NCI-H187 treated with DMSO at 0.1 percent for 48 hours (cell line): ENCODE data around the gene NRG3.
"Not testable (repeated sequence)": the region's sequence is repeated elsewhere in the genome, so short reads cannot be mapped to it uniquely, and the experiment has no call there.

Experiments used
- DNase-seq: peaks from one replicate; lab custom pipeline; 2025; lab: John Stamatoyannopoulos, UW

Gene NRG3

DNA sequence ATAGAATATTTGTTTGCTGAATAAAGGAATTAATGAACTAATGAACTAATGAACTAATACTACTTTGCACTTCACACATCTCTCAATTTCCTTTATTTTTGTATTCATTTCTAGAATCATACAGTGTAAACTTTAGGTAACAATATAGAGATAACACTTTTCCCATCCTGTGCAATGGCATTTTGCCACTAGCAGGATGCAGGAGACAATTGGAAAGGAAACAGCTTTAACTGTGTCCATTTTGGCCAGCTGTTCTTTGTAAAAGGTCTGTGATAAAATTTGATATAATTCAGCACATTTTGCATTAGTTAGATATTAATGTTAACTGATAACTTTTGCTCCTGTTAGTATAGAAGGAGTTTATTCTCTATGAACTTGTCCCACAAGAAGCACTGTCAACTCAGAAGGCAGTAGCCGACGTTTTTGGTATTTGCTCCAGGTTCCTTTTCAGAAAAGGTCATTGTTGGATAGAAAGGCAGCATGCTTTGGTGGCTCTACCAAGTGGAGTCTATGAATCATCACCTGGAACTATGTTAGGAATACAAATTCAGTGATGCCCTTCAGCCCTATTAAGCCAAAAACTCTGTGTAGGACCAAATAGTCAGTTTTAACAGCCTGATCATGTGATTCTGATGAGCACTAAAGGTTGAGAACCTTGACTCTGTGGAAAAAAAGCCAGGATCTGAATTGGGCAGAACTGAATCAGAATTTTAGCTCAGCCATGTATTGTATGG lies 86.6 kb downstream of the NRG3 start:
- DNase-seq: no peak

DNA sequence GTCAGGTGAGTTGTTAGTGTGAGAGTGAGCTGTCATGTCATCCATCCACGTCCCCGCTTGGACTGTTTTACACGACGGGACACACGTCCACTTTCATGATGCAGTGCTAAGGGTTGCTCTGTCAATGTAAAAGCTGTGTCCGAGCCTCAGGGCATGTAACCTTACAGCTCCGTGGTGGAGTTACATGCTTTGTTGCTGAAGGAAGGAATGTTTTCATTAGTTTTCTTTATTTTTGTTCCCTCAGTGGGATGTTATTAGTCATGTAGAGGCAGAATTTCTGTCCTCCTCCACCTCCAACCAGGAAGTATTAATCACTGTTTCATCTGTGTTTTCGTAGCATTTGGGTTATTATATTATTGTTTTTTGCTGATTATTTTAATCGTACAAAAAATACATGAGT lies 88.6 kb downstream of the NRG3 start:
- no peak for DNase-seq

DNA sequence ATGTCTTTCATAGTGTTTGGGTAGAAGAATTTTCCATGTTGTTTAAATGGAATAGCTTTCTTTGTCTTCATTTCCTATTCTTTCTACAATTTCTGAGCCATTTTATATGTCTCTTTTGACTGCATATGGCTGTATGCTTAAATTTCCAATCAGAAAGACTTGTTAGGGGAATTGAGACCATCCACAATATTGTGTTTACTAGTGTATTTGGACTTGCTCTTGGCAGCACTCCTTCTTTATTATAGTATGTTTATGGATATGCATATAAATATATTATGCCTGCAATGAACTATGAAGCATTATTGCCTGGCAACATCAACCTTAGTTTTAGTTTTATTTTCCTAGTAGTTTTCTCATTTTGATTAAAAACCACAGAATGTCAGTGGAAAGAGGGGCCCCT lies 92.7 kb downstream of the NRG3 start:
- DNase-seq: no peak

DNA sequence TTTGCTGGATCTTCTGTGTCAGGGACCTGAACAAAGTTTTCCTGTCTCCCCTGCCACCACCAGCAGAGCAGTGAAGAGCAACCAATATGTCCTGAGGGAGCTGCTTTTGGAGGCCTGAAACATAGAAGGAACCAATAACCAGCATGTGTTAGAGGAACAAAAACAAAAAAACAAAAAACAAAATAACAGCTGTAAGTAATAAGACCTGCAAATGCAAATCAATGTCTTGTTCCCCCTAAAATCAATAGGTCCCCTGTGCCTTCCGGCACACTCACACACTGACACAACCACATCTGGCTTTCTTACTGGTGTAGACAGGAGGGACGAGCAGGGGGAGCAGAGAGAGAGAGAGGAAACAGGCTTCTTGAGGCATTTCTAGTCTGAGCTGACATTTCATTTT lies 94.1 kb downstream of the NRG3 start:
- no peak for DNase-seq

DNA sequence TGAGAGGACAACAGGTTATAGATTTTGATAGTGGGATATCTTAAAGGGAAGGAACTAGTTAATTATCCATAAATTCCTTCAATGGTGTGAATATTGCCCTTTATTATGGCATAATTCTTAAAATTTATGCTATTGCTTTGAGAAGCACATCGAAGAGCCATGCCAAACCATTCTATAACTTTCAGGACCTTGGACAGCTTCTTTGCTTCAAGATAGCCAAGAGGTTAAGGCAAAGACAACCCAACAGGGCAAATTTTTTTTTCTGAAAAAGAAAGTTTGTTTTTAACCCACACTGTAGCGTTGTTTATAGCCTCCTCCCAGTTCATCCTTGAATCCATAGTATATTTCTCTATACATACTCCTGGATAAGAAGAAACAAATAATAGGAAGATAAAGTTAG lies 103.2 kb downstream of the NRG3 start:
- no peak for DNase-seq

DNA sequence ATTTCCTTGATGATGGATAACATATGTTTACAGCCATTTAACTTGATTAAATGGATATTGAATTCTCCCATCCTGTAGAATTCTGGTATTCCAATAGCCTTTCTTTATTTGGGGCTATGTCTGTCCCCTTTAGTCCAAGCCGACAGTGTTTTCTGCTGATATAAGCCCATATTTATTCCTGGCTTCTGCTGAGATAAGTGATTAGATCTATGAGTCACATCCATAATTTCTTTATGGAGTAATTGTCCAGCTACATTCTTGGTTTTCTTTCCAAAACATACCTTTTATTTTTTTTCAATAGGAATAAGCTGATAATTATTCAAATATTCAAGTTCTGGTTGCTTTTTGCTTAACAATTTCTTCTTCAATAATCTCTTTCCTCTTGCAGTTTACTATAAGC lies 106.7 kb downstream of the NRG3 start:
- no peak for DNase-seq

DNA sequence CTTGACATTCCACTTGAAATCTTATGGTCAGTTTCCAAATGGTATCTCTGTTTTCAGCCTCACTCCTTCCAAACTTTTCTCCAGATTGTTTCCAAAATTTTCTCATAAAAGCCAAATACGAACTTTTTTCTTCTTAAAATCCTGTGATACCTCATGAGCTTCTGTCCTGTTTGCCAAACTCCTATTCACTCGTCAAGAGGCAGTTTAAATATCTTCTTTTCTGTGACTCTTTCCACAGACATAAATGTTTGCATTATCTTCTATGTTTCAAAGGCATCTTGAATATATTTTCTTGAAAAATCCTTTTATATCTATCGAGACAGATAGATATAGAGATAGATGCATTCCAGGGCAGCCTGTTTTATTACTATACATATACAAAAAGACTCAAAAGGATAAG lies 109.4 kb downstream of the NRG3 start:
- no peak for DNase-seq

DNA sequence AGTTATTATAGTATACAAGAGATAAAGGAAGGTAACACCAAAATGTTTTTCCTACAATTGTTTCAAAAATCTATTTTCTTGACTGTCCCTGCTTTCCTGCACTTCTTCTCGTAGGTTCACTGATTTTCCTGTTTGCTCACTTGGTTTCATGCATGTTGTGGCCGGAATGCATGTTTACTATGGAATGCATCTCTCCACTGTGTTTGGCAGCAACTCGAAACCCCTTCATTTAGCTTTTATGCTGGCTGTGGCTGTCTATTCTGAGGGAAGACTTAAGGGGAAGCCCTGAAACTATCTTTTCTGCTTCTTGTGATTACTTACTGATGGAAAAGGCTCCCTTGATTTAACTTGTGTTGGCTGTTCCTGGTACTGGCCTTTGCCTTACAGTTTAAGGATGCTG lies 120.3 kb downstream of the NRG3 start:
- DNase-seq: no peak

DNA sequence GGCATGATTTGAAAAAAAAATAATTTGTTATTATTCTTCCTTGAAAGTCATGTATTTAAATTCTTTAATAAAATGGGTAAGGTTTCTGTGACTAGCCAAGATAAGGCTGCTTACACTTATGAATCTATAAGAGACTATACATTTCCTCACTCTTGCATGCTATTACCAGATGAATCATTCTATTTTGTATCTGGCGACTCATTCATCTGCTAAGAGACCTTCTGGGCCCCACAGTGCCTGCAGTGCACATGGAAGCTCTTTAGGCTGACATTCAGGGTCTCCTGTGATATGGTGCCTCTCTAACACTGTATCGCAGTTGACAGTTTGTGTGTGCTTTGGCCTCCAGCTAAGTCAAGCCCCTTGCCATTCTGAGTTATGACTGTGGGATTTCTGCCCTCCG lies 121.9 kb downstream of the NRG3 start:
- DNase-seq: no peak

DNA sequence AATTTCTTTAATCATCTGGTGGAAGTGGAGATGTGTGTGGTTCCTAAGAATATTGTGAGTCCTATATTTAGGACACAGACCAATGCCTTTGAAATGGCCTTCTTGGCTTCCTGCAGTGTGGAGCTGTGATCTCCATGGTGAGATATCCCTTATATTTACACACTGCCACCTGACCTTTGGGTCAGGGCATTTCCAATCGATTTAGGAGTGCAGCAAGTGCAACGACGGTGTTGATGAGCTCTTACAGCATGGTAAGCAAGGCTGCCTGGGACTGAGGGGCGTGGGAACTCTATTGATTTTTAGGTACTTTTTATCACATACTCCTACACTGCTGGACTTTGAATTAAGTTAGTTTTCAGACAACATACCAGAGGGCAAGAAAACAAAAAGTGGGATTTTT lies 146.0 kb downstream of the NRG3 start:
- DNase-seq: no peak

DNA sequence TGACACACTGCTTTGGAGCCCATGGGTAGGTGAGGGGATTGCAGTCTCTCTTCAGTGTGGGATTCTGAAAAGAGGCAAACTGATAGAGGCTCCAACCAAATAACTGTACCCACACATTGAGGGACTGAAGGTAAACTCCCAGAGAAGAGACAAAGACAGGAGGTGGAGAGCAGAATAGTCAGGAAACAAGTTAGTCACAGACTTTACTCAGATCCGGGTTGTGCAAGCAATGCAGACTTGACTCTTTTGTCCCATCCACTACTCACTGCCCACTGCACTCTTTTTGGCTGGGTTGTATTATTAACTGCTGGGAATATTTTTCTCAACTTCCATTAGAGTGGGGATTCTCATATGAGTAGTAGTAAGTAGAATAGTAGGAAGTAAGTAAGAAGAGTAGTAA lies 152.7 kb downstream of the NRG3 start:
- no peak for DNase-seq

DNA sequence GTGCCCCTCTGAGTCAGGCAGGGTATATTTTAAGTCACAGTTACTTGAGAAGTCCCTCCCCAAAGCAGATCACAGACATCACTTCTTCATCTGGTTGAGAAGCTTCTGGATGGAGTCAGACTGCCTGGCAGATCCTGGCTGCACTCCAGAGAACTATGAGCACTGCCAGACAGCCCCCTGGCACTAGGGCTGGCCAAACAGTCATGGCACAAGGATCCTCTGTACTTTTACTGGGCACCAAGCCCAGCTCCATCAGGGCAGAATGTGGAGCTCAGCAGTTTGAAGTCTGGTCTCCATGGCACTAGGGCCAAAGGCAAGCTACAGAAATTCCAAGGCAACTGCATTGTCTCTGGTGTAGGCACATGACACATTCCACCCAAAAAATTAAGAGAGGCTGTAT lies 162.1 kb downstream of the NRG3 start:
- no peak for DNase-seq

DNA sequence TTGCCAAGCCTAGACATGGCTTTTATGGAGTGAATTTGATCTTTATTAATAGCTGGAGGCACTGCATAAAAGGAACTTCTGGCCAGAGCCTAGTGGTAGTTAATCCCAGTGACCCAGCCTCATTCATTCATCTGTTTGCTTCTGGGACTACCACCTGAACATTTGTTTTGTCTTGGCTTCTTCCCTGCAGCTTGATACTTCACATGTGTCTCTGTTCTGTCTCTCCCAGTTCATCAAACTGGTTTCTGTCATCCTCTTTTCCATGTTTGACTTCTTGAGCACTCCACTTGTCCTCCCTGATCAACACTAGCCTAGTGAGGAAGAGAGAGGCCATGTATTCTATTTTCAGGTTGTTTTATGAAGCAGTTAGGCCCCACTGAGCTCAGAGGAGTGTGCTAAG lies 163.6 kb downstream of the NRG3 start:
- DNase-seq: no peak

DNA sequence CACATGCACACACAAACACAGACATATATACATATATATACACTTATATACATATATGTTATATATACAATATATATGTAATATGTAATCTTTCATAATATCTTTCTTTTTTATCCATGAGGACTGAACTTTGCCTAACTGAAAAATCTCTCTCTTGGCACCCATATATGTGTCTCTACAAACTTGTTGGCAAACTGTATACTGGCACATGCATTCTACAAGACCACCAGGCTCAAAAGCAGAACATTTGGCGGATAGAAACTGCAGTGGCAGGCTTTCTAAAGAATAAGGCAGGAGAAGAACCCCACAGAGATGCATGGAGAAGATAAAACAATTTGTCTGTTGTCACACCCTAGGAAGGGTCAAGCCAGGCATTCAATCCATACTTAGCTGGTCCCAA lies 165.3 kb downstream of the NRG3 start:
- DNase-seq: no peak

DNA sequence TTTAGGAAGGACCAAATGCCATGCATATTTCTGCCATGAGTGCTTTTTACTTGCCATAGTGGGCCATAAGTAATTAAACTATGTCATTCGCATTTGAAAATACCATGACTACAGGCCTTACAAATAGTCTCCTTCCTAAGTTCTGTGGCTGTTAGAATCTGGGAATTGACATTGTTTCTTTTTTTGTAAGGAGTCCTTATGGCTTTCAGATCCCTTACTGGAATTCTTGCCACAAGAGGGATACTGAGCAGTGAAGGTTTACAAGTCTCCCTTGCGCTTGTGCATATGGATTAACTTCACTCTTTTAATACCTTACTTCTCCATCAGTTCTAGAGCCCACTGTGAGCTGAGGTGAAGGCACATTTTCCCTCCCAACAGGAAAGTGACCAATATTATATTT lies 166.0 kb downstream of the NRG3 start:
- no peak for DNase-seq

DNA sequence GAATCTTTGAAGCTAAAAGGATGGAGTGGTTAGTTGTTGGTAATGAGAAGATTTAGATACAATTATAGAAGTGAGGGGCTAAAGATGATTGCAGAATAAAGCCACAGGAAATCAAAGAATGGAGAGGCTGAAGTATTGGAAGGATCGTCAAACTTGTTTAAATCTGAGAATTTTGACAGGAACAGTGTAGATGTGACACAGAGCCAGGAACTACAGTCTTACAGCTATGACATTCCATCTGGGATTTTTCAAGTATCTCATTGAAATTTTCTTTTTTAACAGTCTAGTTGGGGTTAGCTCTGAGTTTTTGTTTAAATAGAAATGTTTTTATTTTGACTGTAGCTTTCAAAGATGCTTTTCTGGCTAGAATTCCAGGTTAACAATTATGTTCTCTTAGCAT lies 181.4 kb downstream of the NRG3 start:
- no peak for DNase-seq

DNA sequence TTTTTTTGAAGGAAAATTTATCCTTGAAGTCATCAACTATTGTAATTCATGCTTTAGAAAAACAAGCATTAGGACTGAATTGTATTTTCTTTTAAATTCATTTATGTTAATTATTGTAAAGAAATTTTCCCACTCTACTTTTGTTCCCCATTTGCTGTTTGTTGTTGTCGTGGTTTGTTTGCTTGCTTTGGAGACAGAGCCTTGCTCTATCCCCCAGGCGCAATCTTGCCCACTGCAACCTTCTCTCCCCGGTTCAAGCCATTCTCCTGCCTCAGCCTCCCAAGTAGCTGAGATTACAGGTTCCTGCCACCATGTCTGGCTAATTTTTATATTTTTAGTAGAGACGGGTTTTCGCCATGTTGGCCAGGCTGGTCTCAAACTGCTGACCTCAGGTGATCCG lies 192.2 kb downstream of the NRG3 start:
- not testable (repeated sequence) for DNase-seq

DNA sequence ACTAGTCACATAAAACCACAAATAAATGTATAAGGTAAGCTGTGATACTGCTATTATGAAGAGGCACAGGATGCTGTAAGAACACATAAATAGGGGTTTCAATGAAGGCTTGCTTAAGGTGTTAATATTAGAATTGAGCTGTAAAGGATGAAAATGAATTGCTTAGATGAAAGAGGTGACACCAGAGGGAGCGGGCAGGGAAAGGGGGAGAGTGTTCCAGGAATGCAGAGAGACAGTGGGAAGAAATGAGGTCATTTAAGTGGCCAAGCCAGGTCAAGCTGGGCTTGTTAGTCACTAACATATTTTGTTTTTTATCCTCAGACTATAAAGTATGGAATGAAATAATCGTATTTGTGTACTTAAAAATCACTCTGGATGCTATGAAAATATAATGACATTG lies 193.5 kb downstream of the NRG3 start:
- DNase-seq: no peak

DNA sequence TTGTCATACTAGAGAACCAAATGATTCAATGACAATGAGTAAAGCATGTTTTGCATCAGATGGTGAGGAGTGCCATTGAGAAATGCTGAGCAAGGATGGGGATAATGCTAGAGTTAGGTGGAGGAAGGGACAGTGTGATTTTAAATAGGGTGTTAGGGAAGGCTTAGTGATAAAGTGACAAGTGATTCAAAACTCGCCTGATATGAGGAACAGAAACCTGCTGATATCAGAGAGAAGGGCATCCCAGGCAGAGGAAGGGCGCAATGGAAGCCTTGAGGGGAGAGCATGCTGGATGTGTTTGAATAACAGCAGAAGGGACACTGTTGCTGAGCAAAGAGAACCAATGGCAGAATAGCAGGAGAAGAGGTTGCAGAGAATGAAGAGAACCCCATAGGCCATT lies 196.2 kb downstream of the NRG3 start:
- DNase-seq: no peak

DNA sequence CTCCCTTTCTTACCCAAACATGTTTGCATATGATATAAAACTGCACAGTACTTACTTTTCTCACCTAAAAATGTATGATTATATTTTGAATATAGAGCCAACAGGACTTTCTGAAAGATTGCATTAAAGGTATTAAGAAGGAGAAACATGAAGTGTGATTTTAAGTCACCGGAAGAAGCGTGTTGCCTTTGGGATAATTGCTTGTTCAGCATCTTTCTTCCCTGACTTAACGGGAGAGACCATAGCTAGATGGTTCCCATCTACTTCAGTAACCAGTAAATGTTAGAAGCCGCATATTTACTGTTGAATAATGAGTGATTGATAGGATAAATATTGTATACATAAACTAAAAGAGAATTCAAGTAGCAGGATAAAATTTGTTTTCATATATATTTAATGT lies 197.1 kb downstream of the NRG3 start:
- no peak for DNase-seq

DNA sequence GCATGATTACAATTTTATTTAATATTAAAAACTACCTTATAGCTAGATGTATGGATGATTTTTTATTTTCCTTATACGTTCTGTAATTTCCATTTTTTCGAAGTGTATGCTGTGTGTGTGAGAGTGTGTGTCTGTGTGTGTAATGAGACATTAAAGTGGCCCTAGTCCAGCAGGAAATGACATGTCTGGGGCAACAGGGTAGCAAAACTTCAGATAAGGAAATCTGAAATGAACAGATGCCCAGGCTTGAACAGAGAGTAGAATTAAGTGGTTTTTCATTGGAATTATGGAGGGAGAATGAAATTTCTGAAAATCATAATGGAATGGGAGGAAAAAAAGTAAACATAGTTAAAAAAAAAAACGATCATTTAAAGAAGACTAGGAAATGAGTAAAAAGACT lies 200.6 kb downstream of the NRG3 start:
- DNase-seq: no peak

DNA sequence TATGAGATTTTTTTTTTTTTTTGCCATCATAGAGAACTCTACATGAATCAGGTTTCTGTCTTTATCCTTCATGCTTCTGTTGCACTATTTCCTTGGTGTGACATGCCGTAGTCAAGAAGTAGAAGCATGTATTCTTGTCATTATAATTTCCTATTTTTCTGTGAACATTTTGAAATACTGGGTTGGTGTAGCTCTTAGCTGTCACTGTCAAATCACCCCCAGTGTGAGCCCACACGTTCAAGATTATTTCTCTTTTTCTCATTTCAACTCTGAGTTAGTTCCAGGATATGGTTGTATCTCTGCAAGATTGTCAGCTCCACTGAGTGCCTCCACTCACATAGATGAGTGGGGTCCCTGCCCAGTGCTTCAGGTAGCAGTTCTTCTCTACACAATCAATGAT lies 209.5 kb downstream of the NRG3 start:
- DNase-seq: no peak

DNA sequence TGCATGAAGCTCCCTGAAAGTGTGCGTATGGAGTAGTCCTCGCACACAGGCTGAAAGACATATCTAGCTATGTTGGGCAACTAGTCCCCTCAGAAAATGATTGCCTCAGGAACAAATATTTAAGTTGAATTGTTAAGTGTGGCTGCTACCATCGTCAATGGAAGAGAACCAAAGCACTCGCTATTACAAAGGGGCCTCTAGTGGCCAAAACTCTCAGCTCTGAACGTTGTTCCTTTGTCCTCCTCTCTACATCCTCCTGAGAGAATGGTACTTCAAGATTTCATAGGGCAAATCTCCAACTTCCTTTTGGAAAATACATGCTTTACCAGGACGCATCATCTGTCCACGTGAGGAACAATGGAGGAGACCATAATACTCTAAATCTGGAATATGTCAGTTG lies 209.9 kb downstream of the NRG3 start:
- DNase-seq: no peak

DNA sequence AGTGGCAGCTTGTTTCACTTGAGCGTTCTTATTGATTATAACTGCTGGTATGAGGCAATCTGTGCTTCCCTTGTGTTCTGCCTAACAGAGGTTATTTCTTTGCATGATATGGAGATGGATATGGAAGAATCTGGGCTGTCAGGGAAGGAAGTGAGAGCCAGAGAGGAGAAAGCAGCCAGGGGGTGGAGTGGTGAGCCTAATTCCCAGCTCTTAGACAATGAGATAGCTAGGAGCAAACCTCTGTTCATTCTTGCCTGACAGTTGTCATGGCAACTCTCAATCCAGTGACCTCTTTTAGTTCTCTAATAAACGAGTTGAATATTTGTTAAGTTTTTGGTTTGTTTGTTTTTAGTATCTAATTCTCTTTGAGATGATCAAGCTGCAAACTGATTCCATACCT lies 214.3 kb downstream of the NRG3 start:
- DNase-seq: no peak

DNA sequence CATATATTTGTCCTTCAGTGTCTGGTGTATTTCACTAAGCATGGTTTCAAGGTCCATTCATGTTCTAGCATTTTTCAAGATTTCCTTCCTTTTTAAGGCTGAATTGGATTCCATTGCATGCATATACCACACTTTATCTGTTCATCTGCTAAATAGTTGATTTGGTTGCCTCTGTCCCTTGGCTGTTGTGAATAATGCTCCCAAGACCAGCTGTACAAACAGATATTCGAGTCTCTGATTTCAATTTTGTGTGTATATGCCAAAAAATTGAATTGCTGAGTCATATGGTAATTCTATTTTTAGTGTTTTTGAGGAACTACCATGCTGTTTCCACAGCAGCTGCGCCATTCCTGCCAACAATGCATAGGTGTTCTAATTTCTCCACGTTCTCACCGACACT lies 216.4 kb downstream of the NRG3 start:
- no peak for DNase-seq
